ENCODE measurements around the gene SOWAHC. TPM values are rescaled to one million over a fixed set of nuclear protein-coding genes. Genes with fewer than 3 reads are reported as not detected.

The SOWAHC gene
- total RNA-seq, 1 donor from 2014 or later = 12.7 TPM

- Mint-ChIP-seq H3K27ac (ENCODE audit: unreplicated experiment) (no peak overlapping the region), H3K27me3 (ENCODE audit: unreplicated experiment) (no peaks in the 10 kb centered on the region), H3K9me3 (ENCODE audit: unreplicated experiment) (no peaks in the 10 kb centered on the region), H3K36me3 (ENCODE audit: unreplicated experiment) (peaks cover 44% of the 10 kb centered on the region), H3K4me3 (ENCODE audit: unreplicated experiment) (no peak overlapping the region), H3K4me1 (ENCODE audit: unreplicated experiment) (peaks cover 11% of the 10 kb centered on the region)
- DNase-seq (ENCODE audit: extremely low spot score, unreplicated experiment) = no peak
- TF ChIP-seq CTCF (IDR thresholded peaks at IDR 0.05) = no peak
Measured at GRCh38 chr2:109586687-109587086, 27.5 kb upstream of the SOWAHC start.

GRCh38 chr2:109591206-109591605, 23.0 kb upstream of the SOWAHC start:
- no peak overlapping the region for H3K27ac Mint-ChIP-seq (ENCODE audit: unreplicated experiment)
- H3K36me3 Mint-ChIP-seq (ENCODE audit: unreplicated experiment) = peaks cover 20% of the 10 kb centered on the region
- no peaks in the 10 kb centered on the region for H3K9me3 Mint-ChIP-seq (ENCODE audit: unreplicated experiment)
- no peak for TF ChIP-seq CTCF (IDR thresholded peaks at IDR 0.05)
- no peak for DNase-seq (ENCODE audit: extremely low spot score, unreplicated experiment)
- no peak overlapping the region for H3K4me3 Mint-ChIP-seq (ENCODE audit: unreplicated experiment)
- H3K4me1 Mint-ChIP-seq (ENCODE audit: unreplicated experiment) = peaks cover 19% of the 10 kb centered on the region
- no peaks in the 10 kb centered on the region for H3K27me3 Mint-ChIP-seq (ENCODE audit: unreplicated experiment)

- Mint-ChIP-seq H3K27me3 (ENCODE audit: unreplicated experiment) (no peaks in the 10 kb centered on the region), H3K36me3 (ENCODE audit: unreplicated experiment) (peaks cover 10% of the 10 kb centered on the region), H3K4me3 (ENCODE audit: unreplicated experiment) (no peak overlapping the region), H3K27ac (ENCODE audit: unreplicated experiment) (peak overlapping the region; percentile 27), H3K4me1 (ENCODE audit: unreplicated experiment) (peaks cover 23% of the 10 kb centered on the region), H3K9me3 (ENCODE audit: unreplicated experiment) (no peaks in the 10 kb centered on the region)
- no peak for TF ChIP-seq CTCF (IDR thresholded peaks at IDR 0.05)
- no peak for DNase-seq (ENCODE audit: extremely low spot score, unreplicated experiment)
Measured at GRCh38 chr2:109592905-109593304, 21.3 kb upstream of the SOWAHC start.

- peaks cover 6% of the 10 kb centered on the region for H3K36me3 Mint-ChIP-seq (ENCODE audit: unreplicated experiment)
- no peaks in the 10 kb centered on the region for H3K9me3 Mint-ChIP-seq (ENCODE audit: unreplicated experiment)
- DNase-seq (ENCODE audit: extremely low spot score, unreplicated experiment) = no peak
- H3K27me3 Mint-ChIP-seq (ENCODE audit: unreplicated experiment) = no peaks in the 10 kb centered on the region
- peaks cover 25% of the 10 kb centered on the region for H3K4me1 Mint-ChIP-seq (ENCODE audit: unreplicated experiment)
- no peak overlapping the region for H3K4me3 Mint-ChIP-seq (ENCODE audit: unreplicated experiment)
- no peak for TF ChIP-seq CTCF (IDR thresholded peaks at IDR 0.05)
- no peak overlapping the region for H3K27ac Mint-ChIP-seq (ENCODE audit: unreplicated experiment)
Measured at GRCh38 chr2:109594246-109594885, 19.8 kb upstream of the SOWAHC start.

GRCh38 chr2:109595644-109596043, 18.5 kb upstream of the SOWAHC start:
- TF ChIP-seq CTCF (IDR thresholded peaks at IDR 0.05) = no peak
- Mint-ChIP-seq H3K4me3 (ENCODE audit: unreplicated experiment) (no peak overlapping the region), H3K4me1 (ENCODE audit: unreplicated experiment) (peaks cover 25% of the 10 kb centered on the region), H3K9me3 (ENCODE audit: unreplicated experiment) (no peaks in the 10 kb centered on the region), H3K27ac (ENCODE audit: unreplicated experiment) (no peak overlapping the region), H3K36me3 (ENCODE audit: unreplicated experiment) (peaks cover 6% of the 10 kb centered on the region), H3K27me3 (ENCODE audit: unreplicated experiment) (no peaks in the 10 kb centered on the region)
- no peak for DNase-seq (ENCODE audit: extremely low spot score, unreplicated experiment)

Data from osteocyte (in vitro differentiated cells).